ENCODE results near the gene RPA1.

DNA sequence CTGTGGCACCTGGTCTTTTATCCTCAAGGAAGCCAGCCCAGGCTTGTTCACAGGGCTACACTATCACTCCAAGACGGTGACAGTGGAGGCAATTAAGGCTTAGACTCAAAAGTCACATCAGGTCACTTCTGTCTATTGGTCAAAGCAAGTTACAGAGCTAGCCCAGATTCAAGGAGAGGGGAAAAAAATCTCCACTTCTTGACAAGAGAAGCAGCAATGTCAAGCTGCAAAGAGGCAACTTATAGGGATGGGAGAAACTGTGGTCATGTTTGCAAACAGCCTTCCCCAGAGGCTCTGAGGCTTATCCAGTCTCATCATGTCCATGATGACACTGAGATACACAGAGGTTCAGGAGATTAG lies 36.4 kb upstream of the RPA1 start:
- no peak for TF ChIP-seq CTCF (conservative IDR thresholded peaks at IDR 0.05)
- TF ChIP-seq EZH2 (IDR thresholded peaks at IDR 0.05; ENCODE audit: low read depth), result no peak

Data from PC-9 (cell line).